BLaER1 (cell line): ENCODE results near the gene TSSK6.

Experiments used
- H3K27ac ChIP-seq: shearing (Covaris generic); formaldehyde crosslinking; 2 replicates; pipeline ENCODE4 v1.8.1; 2022
- H3K27me3 ChIP-seq: shearing (Covaris generic); formaldehyde crosslinking; 2 replicates; pipeline ENCODE4 v1.8.1; 2022
- H3K36me3 ChIP-seq: shearing (Covaris generic); formaldehyde crosslinking; 2 replicates; pipeline ENCODE4 v1.8.1; 2022
- H3K4me1 ChIP-seq: shearing (Covaris generic); formaldehyde crosslinking; 2 replicates; pipeline ENCODE4 v1.8.1; 2022
- H3K4me2 ChIP-seq: shearing (Covaris generic); formaldehyde crosslinking; 2 replicates; pipeline ENCODE4 v1.8.1; 2022
- H3K4me3 ChIP-seq: shearing (Covaris generic); formaldehyde crosslinking; 2 replicates; pipeline ENCODE4 v1.8.1; 2022
- H3K9ac ChIP-seq: shearing (Covaris generic); formaldehyde crosslinking; 2 replicates; pipeline ENCODE4 v1.8.1; 2022
- H3K9me3 ChIP-seq: shearing (Covaris generic); formaldehyde crosslinking; 2 replicates; pipeline ENCODE4 v1.8.1; 2022
- H4K20me1 ChIP-seq: shearing (Covaris generic); formaldehyde crosslinking; 2 replicates; pipeline ENCODE4 v1.8.1; 2022
- Cebpa-rat ChIP-seq: shearing (Covaris generic); IDR thresholded peaks from 2 replicates; pipeline ENCODE4 v1.8.1; 2022

The TSSK6 gene

DNA sequence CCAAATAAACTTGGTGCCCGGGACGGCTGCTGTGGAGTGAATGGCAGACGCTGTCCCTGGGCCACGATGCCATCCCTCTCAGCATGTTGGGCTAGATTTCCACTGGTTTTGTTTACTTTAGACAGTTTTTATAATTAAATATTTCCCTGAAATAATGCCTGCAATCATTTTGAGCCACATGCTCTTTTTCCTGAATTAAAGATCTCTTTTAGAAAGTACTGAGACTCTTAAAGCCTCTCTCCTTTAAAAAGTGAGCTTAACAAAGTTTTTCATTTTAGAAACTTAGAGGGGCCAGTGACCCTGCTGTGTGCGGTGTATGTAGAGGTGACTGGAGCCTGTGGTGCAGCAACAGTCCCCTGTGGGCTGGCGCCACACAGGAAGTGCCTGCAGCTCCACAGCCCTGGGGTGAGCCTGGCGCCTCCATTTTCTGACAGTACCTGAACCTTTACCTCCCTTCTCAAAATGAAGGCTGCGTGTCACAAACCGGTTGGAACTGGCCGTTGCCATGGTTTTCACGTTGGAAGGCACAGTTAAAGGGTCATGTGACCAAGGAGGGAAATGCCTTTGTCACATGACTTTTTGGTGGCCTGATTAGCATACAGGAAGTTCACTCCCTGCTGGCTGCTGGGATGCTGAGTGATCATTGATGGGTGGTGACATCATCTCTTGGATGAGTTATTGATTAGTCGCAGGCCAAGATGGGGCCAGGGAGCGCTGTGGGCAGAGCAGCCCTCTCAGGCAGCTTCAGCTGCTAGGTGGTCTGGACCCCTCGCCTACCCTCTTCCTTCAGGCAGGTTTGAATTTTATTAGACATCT lies 26.3 kb downstream of the TSSK6 start:
- H3K4me3 ChIP-seq, result 0 out of 2 replicates have a peak overlapping the region, but pooled peaks have one; percentile 9
- TF ChIP-seq Cebpa-rat, result no peak
- peaks cover 66% of the 10 kb centered on the region for H3K4me1 ChIP-seq
- H3K9me3 ChIP-seq, result no peaks in the 10 kb centered on the region
- peak overlapping the region; percentile 79 for H3K27ac ChIP-seq
- peaks cover 97% of the 10 kb centered on the region for H4K20me1 ChIP-seq
- no peaks in the 10 kb centered on the region for H3K27me3 ChIP-seq
- peak overlapping the region; percentile 62 for H3K9ac ChIP-seq
- peak overlapping the region; percentile 82 for H3K4me2 ChIP-seq
- H3K36me3 ChIP-seq, result peaks cover 56% of the 10 kb centered on the region

DNA sequence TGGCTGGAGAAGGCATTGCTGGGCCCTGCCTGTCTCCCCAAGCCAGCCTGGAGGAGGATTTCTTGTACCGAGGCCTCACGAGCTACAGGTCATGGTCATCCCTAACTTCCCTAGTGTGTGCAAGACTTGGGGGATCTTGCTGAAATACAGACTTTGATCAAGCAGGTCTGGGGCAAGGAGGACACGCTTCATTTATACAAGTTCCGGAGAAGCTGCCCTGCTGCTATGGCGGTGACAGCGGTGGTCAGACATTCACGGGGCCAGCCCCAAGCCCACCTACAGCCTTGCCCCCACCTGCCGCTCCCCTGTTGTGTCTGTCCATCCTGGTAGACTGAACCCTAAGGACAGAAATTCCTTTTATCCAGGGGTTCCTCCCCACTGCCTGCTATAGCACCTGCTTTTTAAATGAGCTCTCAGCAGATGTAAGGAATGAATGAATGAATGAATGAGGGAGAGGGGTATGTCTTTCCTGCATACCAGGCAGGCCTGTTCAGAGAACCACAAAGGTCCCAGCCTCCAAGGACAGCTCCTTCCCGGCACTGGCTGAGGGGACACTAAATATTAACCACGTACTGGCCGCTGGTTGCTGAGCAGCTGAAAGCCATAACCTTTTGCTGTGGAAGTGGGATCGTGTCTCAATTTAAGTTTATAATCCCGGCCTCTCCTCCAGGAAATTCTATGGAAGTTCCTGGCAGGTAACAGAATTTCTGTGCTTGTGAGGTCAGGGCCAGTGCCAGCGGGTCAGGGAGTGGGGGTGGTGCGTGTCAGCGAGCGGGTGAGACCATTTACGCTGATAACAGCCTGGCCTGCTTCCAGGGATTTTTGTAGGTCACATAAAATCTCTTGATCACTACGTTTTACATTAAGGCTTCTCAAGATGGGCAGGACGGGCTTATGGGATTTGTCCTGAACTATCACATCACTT lies 27.1 kb downstream of the TSSK6 start:
- Histone ChIP-seq H3K4me3 (no peak overlapping the region), H3K4me1 (peaks cover 74% of the 10 kb centered on the region), H3K27ac (peak overlapping the region; percentile 79), H4K20me1 (peaks cover 99% of the 10 kb centered on the region), H3K36me3 (peaks cover 55% of the 10 kb centered on the region), H3K9ac (peak overlapping the region; percentile 62), H3K9me3 (no peaks in the 10 kb centered on the region), H3K4me2 (peak overlapping the region; percentile 82), H3K27me3 (no peaks in the 10 kb centered on the region)
- no peak for TF ChIP-seq Cebpa-rat

DNA sequence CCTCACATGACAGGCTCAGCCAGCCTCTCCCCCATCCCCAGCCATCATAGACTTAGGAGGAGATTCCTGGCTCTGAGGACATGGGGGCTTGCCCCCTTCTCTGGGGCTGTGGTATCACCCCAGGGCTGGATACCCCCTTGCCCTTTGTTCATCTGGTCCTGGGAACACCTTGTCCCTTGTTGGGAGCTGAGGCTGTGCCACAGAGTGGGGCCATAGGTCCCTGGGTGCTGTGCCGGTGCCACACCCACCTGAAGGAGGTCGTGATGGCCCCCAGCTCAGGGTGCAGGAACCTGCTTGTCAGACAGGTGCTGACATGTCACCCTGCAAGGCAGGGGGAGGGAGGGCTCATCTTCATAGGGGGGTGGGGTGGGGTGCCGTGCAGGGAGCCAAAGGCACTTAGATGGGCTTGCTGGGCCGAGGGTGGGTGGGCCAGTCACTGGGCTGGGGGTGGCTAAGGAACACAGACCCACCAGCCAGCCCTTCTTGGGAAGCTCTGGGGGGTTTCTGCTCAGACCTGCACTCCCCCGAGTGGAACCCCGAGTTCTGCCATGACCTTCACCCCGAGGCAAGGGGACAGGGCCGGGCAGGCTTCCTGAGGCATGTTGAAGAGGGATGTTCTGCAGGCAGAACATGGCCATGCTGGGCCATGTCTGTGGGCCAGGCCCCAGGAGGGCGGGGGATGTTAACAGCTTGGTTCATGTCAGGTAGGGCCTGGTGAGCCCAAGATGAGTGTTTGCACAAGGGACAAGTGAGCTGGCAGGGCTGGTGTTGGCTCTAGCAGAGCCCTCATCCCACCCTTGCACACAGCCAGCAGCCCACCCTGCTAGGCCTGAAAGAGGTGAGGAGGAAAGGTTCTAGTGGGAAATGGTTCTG lies 28.0 kb downstream of the TSSK6 start:
- Histone ChIP-seq H3K9me3 (no peaks in the 10 kb centered on the region), H3K36me3 (peaks cover 55% of the 10 kb centered on the region), H3K27me3 (no peaks in the 10 kb centered on the region), H3K9ac (peak overlapping the region; percentile 62), H3K4me1 (peaks cover 83% of the 10 kb centered on the region), H3K4me3 (no peak overlapping the region), H3K27ac (peak overlapping the region; percentile 79), H4K20me1 (peaks cover 99% of the 10 kb centered on the region), H3K4me2 (peak overlapping the region; percentile 82)
- TF ChIP-seq Cebpa-rat, result no peak

GRCh38 chr19:19486343-19487076 lies 28.8 kb downstream of the TSSK6 start:
- H3K36me3 ChIP-seq, result peaks cover 55% of the 10 kb centered on the region
- no peak overlapping the region for H3K4me3 ChIP-seq
- H3K9me3 ChIP-seq, result no peaks in the 10 kb centered on the region
- peak overlapping the region; percentile 74 for H3K27ac ChIP-seq
- peak overlapping the region; percentile 52; the same call in 1 of the 2 replicates for H3K9ac ChIP-seq
- TF ChIP-seq Cebpa-rat, result no peak
- peaks cover 99% of the 10 kb centered on the region for H4K20me1 ChIP-seq
- H3K4me2 ChIP-seq, result peak overlapping the region; percentile 82
- peaks cover 91% of the 10 kb centered on the region for H3K4me1 ChIP-seq
- H3K27me3 ChIP-seq, result no peaks in the 10 kb centered on the region

- Histone ChIP-seq H3K36me3 (peaks cover 55% of the 10 kb centered on the region), H3K4me3 (0 out of 2 replicates have a peak overlapping the region, but pooled peaks have one; percentile 43)
Measured at GRCh38 chr19:19485998-19486290, 29.4 kb downstream of the TSSK6 start.

GRCh38 chr19:19485161-19485997 lies 30.0 kb downstream of the TSSK6 start:
- peaks cover 99% of the 10 kb centered on the region for H3K4me1 ChIP-seq
- H3K4me3 ChIP-seq, result peak overlapping the region; percentile 43
- peaks cover 99% of the 10 kb centered on the region for H4K20me1 ChIP-seq
- peaks cover 56% of the 10 kb centered on the region for H3K36me3 ChIP-seq
- TF ChIP-seq Cebpa-rat, result no peak
- H3K4me2 ChIP-seq, result peak overlapping the region; percentile 82
- peak overlapping the region; percentile 52; the same call in 1 of the 2 replicates for H3K9ac ChIP-seq
- no peaks in the 10 kb centered on the region for H3K27me3 ChIP-seq
- peak overlapping the region; percentile 74 for H3K27ac ChIP-seq
- H3K9me3 ChIP-seq, result no peaks in the 10 kb centered on the region

More at GRCh38 chr19:19485998-19486290, 29.4 kb downstream of the TSSK6 start:
- Histone ChIP-seq H3K9ac (peak overlapping the region; percentile 52; the same call in 1 of the 2 replicates), H4K20me1 (peaks cover 99% of the 10 kb centered on the region), H3K4me1 (peaks cover 97% of the 10 kb centered on the region), H3K27ac (peak overlapping the region; percentile 74), H3K9me3 (no peaks in the 10 kb centered on the region), H3K27me3 (no peaks in the 10 kb centered on the region), H3K4me2 (peak overlapping the region; percentile 82)
- TF ChIP-seq Cebpa-rat, result no peak

DNA sequence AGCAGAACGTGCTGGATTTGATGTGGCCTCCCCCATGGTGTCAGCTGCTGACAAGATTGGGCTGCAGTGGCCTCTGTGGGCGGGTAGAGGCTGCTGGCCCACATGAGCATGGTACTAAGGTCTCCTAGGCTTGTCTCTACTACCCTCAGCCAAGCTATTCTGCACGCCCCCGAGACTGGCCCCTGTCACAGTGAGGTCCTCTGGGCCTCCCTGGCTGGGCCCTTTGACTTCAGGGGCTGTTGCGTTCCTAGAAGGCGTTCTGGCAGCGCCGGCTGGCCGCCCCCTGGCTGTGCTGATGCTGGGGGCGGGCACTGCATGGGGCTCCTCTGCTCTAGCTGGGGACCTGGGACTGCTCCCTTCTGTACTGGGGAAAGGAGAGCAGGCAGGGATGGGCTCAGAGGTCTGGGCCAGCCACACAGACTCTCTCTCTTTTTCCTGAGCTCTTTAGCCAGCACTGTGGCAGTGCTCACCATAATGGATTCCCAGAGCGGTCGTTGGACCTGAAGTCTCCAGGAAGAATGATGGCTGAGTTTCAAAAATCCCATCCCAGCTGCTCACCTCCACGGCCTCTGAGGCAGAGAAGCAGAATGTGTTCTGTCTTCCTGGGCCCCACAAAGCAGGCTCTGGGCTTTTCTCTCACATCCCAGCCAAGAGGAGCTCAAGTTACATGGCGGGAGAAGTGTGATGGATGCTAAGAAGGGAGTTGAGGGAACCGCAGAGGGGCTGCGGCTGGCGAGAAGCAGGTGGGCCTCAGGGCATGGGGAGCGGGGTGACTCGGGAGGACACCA lies 32.3 kb downstream of the TSSK6 start:
- no peak for TF ChIP-seq Cebpa-rat
- Histone ChIP-seq H3K4me2 (peak overlapping the region; percentile 13), H3K27me3 (no peaks in the 10 kb centered on the region), H3K36me3 (peaks cover 72% of the 10 kb centered on the region), H3K4me3 (no peak overlapping the region), H3K9me3 (no peaks in the 10 kb centered on the region), H3K9ac (no peak overlapping the region), H4K20me1 (peaks cover 99% of the 10 kb centered on the region), H3K4me1 (peaks cover 95% of the 10 kb centered on the region), H3K27ac (peak overlapping the region; percentile 34)
